LNCaP clone FGC (cell line): ENCODE data around the gene NELL1.

ENCODE experiments used
- DNase-seq: peaks from one replicate; pipeline ENCODE4 v3.0.0-alpha.2; 2011; ENCODE audit warnings: low read depth
- H3K4me3 ChIP-seq: 2 replicates; pipeline ENCODE4 v1.5.1; 2011; ENCODE audit warnings: mild to moderate bottlenecking, low read depth, low read length, control low read depth
- TF ChIP-seq, protein P1 (sequence below): IDR thresholded peaks from 2 replicates; pipeline ENCODE4 v1.5.1; 2012; ENCODE audit warnings: mild to moderate bottlenecking; ENCODE audit not compliant: control insufficient read depth, insufficient read depth; ENCODE audit errors: extremely low read depth

The NELL1 gene

DNA sequence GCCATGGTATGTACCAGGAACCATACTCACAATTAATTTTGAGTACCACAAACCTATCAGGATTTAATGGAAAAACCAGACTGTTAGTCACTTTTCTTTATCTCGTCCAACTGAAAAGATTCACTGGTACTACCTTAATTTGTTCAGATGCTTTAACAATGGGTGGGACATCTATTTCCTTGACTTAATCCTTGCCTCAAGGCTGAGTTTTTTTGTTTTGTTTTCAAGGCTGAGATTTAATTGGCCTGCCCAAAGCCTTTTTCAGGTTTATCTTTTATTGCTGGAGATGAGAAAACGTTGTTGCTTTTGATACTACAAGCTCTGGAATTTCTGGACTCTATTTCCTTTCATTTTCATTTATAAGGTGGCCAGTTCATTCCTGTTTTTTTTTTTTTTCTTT, 50.4 kb downstream of the NELL1 start:
- no peak for DNase-seq
- TF ChIP-seq, protein P1, sequence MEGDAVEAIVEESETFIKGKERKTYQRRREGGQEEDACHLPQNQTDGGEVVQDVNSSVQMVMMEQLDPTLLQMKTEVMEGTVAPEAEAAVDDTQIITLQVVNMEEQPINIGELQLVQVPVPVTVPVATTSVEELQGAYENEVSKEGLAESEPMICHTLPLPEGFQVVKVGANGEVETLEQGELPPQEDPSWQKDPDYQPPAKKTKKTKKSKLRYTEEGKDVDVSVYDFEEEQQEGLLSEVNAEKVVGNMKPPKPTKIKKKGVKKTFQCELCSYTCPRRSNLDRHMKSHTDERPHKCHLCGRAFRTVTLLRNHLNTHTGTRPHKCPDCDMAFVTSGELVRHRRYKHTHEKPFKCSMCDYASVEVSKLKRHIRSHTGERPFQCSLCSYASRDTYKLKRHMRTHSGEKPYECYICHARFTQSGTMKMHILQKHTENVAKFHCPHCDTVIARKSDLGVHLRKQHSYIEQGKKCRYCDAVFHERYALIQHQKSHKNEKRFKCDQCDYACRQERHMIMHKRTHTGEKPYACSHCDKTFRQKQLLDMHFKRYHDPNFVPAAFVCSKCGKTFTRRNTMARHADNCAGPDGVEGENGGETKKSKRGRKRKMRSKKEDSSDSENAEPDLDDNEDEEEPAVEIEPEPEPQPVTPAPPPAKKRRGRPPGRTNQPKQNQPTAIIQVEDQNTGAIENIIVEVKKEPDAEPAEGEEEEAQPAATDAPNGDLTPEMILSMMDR = no peak
- no peak overlapping the region for H3K4me3 ChIP-seq

DNA sequence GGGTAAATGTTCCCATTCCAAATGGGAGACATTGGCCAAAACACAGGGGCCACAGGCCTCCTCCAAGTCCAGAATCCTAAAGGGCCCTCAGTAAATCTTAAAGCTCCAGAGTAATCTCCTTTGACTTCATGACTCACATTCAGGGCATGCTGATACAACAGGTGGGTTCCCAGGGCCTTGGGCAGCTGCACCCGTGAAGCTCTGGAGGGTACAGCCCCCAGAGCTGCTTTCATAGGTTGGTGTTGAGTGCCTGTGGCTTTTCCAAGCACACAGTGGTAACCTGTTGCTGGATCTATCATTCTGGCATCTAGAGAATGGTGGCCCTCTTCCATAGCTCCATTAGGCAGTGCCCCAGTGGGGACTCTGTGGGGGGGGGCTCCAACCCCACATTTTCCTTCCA, 54.0 kb downstream of the NELL1 start:
- no peak for DNase-seq
- no peak overlapping the region for H3K4me3 ChIP-seq
- TF ChIP-seq, protein P1 = no peak

DNA sequence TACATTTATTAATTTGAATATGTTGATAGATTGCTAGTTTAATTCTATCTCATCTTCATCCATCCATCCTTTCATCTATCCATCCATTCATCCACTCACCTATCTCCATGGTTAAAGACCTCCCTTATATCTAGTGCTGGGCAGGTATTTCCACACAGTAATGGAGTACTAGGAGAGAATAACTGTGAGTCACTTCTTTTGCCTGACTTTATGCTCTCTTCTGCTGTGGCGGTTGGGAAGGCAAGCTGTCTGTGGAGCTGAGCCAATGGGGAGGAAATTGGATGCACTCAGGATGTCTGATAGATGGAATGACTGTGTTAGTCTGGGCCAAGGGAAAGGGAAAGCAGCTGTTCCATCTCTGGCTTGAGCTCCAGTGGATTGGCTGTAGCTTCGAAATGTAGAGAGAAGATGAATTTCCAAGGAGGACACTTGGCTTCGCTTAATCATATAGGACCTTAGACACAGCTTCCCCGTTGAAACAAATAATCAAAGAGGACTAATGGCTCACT, 60.3 kb downstream of the NELL1 start:
- TF ChIP-seq, protein P1 = no peak
- H3K4me3 ChIP-seq = no peak overlapping the region
- DNase-seq = no peak

DNA sequence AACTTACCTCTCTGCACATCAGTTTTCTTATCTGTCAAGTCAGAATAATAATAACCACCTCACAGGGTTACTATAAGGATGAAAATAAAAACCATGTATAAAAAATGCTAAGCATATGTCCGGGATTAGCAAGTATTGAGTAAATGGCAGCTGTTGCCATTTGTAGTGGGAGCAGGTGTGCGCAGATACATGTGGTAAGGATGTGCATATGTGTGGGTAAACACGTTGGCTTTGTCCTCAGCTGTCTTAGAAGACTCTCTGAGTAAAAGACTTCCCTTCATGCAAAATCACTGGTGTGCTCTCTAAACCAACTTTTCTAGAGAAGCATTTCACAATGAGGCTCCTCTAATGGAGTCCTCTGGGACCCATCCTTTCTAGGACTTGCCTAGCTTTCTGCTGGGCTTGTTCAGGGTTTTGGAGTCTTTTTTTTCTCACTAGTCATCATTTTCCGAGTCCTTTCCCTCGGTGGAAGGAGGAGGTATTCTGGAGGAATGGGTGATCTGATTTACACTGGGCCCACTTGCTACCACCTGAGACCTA, 62.4 kb downstream of the NELL1 start:
- H3K4me3 ChIP-seq = no peak overlapping the region
- no peak for DNase-seq
- TF ChIP-seq, protein P1 = no peak

DNA sequence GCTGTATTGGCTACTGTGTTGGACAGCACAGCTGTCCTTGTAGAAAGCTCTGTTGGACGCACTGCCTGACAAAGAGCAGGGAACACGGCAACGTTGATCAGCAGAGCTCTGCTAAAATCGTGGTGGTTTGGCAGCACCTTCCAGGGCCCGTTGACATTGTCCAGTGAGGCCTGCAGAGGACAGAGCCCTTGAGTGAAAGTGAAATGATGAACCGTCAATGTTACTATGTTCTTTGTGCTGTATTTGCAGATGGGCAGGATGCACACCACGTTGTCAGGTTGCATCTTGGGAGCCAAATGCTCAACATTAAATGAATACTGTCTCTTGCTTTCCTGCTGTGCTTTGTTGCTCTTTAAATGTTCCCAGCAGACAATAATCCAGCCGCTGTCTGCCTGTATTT, 69.7 kb downstream of the NELL1 start:
- TF ChIP-seq, protein P1 = no peak
- no peak overlapping the region for H3K4me3 ChIP-seq
- no peak for DNase-seq

DNA sequence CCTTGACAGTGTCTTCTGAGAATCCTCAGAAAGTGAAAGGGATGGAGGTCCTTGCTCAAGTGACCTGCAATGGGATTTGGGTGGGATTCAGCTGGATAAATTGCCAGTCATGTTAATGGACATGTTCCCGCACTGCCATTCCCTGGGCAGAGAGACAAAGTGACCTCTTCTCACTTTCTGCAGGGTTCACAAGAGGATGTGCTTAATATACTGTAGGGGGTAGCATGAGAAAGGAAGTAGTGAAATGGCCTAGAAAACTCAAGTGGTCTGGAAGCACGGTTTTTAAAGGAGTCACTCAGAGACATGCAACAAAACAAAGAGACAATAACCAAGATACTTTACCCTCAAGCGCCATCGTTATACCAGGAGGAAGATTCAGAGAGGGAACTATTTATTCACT, 70.2 kb downstream of the NELL1 start:
- TF ChIP-seq, protein P1 = no peak
- no peak overlapping the region for H3K4me3 ChIP-seq
- no peak for DNase-seq

DNA sequence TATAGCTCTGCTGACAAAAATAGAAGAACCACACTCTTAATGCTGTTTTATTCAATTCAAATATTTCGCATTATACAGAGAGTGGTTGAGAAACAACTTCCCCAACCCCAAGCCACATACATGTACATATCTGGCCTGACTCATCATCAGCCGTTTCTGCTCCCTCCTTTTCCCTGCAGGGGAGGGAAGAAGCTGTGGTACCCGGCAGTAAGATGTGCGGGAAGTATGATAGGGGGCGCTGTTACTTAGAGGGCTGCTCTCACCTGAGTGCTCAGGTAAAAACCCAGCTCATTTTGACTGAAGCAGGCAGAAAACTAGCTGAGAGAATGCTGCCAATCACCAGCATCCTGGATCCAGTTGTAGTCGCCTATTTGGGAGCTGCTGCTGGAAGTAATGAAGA, 85.5 kb downstream of the NELL1 start:
- H3K4me3 ChIP-seq = no peak overlapping the region
- no peak for DNase-seq
- TF ChIP-seq, protein P1 = peak; percentile 16; the same call in 1 of the 2 replicates
